Globus pallidus (tissue), 1 donor: ENCODE results near the gene TRPM3.

Experiments used
- DNase-seq: peaks from one replicate; pipeline ENCODE4 v3.0.0-alpha.2; 2015; ENCODE audit warnings: low spot score

TRPM3 gene

DNA sequence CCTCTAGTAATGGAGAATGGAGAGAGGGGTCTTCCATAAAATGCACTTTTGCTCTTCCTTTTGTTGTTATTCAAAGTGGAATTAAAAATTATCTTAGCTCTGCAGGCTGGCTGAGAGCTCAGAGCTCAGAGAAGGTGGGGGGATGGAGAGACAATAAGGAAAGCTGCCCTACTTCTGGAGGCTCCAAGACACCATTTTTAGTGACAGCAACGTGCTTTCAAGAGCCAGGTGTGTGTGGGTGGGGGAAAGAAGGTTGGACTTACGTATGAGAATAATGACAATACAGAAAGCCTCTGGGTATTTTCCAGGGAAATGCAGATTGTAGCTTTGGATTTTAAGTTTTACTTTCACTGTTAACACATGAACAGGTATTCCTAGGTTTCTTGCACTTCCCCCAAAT lies 173.9 kb downstream of the TRPM3 start:
- no peak for DNase-seq

DNA sequence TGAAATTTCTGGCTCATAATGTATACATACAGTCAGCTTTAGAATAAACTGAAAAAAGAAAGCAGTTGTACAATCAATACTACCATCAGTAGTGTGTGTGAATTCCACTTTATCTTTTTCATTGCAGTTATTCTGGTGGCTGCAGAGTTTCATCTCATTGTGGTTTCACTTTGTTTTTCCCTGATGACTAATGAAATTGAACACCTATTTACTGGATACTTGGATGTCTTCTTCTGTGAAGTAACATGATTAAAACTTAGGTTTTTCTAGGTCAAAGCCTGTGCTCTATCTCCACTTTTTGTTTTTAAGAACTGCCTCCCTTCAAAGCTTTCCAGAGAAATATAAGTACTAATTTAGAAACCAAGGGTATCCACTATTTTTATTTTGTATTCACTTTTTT lies 174.3 kb downstream of the TRPM3 start:
- DNase-seq, result no peak

DNA sequence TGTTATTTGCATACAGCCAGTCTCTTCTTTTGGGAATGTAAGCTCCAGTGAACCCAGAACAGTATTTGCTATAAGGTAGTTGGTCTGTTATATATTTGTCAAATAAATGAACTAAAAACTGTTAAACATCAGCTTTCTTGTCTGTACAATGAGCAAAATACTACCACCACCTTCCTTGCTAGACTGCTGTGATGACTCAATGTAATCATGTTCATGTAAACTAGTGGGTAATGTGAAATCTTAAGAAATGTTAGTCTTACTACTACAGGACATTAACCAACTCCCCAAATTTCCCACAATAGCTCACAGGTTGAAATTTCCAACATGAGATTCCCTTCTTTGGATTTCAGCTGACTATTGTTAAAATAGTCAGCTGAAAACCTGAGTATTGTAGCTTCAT lies 176.1 kb downstream of the TRPM3 start:
- no peak for DNase-seq

DNA sequence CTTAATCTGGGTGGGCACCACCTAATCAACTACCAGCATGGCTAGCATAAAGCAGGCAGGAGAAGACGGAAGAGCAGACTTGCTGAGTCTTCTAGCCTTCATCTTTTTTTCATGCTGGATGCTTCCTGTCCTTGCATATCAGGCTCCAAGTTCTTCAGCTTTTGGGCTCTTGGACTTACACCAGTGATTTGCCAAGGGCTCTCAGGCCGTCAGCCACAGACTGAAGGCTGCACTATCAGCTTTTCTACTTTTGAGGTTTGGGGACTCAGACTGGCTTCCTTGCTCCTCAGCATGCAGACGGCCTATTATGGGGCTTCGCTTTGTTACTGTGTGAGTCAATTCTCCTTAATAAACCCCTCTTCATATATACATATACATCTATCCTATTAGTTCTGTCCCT lies 180.2 kb downstream of the TRPM3 start:
- no peak for DNase-seq

DNA sequence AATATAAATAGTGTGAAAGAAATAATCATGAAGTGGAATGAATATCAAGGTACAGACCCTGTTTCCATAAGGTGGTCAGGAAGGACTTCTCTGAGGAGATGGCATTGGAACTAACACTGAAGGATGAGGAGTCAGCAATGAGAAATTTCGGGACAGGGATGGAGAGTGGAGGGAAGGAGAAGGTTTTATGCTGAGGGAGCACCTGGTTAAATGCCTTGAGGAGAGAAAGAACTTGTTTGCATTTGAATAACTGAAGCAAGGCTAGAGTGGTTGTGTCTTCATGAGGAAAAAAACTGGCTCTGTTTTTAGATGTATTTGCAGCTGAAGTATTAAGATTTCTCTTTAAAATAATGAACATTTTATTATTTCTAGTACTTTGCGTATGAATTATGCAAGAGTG lies 180.8 kb downstream of the TRPM3 start:
- DNase-seq, result no peak

DNA sequence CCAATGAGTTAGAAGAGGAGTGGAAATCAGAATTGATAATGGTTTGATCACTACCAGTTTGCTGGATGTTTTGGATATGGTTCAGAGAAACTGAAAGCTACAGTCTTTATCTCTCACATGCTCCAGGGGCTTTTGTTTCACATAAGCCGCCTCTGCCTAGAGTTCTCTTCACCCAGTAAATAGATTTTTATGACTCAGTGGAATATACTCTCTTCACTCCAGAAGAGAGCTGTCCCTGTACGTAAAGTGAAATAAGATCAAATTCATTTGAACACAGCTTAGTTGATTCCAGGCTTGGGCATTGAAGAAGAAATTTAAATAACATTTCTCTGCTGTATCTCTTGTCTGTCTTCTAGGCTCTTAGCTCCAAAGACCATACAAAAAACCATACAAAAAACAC lies 184.9 kb downstream of the TRPM3 start:
- DNase-seq, result no peak

DNA sequence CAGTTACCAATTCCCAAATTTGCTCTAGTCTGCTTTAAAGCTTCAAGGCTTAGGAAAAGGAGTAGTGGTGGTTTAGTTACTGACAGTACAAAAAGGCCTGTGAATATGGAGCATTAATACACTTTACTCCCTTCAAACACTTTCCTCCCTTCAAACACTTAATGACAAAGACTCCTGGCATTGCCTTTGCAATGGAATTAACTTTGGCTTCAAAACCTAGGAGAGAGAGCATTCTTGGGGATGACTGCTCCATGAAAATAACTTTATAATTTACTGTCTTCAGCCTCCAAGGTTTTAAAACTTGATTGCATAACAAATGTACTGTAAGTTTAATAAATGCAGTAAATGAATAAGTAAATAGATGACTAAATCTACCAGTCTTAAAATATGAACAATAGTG lies 185.6 kb downstream of the TRPM3 start:
- no peak for DNase-seq

DNA sequence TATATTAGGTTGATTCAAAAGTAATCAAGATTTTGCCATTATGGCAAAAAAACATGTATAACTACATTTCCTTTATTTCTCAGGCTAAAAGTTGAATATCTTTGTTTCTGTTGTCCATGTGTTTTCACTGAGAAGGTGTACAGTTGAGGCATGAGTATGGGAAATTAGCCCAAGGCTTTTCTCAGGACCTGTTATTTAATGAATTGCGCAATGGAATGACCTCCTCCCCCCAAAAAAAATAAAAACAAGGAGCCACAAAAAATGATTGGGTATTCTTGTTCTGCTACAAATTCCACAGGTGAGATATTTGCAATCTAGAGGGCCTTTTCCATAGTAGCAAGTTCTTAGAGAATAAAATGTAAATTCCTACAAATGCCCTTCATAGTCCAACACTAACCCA lies 186.8 kb downstream of the TRPM3 start:
- no peak for DNase-seq

DNA sequence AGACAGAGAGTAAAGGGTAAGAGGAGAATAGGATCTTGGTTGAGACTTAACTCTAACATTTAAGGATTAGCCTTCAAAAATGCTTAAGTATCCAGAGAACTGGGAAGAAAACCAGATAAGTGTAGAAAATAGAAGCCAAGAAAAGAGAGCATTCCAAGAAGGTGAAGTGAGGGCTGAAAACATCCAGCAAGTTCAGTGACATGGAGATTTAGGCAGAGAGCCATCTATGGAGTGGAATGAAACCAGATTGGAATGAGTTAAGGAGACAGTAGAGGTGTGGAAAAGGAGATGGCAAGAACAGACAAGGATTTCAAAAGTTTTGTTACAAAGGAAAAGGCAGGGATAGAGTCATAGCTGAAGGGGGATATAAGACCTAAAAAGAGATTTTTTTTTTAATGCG lies 188.1 kb downstream of the TRPM3 start:
- no peak for DNase-seq

DNA sequence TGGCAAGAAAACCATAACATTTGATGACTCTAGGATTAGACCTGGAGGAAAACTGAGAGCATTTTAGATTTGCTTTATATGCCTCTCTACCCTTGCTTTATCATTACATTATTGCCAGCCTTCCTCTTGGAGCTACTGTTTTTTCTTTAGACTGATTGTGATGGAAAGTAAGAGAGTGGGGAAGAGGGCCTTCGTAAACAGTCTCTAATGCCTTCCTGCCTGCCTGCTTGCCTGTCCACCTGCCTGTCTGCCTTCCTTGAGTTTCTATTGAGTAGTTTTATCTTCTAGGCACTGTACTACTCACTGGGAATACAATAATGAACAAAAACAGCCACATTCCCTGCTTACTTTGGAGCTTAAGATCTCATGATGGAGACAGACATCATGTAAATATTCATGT lies 189.3 kb downstream of the TRPM3 start:
- DNase-seq, result no peak

DNA sequence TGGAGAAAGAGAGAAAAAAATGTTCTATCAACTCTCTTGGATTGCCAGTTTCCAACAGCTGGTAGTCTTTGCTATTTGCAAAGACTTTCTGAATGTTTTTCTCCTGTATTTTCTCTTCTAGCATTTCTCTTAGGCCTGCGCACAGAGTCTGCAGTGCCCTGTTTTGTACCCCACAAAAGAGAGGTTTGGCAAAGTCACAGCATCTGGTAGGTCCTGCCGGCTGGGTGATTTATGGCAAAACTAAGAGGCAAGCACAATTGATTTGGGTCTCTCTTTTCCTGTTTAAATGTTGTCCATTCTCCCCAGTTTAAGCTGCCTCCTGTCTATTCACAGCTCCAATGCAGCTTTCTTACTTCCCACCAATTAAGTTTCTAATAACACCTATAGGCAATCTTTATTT lies 193.9 kb downstream of the TRPM3 start:
- DNase-seq, result no peak

DNA sequence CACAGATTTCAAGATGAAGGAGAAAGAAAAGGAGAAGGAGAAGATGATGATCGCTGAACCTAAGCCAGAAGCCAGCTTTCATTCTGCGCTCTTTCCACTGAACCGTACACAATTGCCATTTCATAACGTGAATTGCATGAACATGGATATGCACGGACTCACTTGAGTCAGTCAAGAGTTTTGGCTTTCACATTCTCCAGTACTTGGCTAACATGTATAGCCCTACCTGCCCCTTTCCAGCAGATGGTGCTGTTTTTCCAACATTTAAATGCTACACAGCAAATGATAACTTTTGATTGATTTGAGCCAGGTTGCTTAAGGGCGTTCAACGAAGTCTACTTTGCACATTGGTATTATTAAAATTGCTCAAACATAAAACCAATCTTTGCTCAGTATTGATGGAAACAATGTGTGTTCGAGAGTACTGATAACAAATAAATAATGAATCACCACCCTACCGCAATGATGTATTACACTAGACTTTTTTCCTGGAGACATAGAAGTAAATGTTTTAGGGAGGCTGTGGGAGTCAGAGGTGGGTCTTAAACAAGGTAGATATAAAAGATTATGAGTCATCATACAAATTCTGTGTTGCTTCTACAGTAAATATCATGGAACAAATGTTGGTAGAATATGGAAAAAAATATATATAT lies 196.4 kb downstream of the TRPM3 start:
- peak; percentile 45 for DNase-seq

DNA sequence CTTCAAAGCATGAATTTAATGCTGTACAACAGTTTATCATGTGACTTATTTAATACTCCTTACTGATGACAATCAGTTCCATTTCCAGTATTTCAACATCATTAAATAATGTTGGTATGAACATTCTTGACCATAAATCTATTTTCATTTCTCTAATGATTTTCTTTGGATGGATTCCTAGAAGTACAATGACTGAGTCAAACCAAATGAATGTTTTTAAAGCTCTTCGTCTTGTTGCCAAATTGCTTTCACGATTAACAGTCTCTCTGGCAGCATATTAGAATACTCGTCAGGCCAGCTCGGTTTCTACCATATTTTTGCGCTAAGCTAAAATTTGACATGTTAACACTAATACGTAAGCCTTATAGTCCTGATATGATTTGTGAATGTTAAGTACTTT lies 197.0 kb downstream of the TRPM3 start:
- no peak for DNase-seq

DNA sequence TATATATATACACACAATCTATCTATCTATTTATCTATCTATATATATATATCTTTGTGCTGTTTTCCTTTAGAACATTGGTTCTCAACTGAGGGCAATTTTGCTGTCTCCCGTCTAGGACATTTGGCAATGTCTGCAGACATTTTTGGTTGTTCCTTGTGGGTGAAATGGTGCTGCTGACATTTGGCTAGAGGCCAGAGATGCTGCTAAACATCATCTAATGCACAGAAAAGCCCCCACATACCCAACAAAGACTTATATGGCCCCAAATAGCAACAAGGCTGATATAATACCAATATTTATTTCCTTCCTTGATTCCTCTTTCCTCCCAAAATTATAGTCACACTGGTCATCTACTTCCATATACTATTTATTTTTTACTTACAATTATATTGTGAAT lies 197.5 kb downstream of the TRPM3 start:
- no peak for DNase-seq

DNA sequence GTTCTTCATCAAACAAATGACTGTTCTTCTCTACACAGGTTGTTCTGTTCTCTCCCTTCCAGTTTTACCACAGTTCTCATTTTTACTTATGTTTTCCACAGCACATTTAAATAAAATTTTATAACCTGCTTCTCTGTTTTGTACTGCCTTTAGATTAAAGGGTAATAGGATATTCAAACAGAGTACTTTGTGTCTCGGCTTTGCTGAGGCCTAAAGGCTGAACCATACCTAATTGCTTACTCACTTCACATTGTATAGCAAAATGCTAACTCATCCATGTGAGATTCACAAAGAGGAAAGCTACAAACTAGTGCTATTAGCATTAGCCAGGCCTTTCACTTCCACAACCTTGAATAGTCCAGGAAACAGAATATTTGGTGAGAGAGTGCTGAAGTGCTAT lies 200.3 kb downstream of the TRPM3 start:
- DNase-seq, result no peak

DNA sequence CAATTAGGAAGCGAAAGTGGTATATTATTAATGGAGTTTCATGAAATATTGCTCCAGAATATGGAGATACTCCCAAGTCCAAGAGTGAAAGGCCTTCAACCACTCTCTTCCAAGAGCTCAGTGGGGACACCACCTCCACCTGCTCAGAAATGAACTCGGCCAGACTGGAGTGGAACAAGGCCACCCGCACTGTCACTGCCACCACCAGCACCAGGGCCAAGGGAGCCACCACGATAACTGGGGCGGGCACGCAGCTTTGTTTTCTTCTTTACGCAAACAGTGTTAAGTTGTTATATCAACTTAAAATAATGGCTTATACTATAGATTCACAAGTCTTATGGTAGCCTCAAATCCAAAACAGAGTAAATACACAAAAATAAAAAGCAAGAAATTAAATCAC lies 204.1 kb downstream of the TRPM3 start:
- no peak for DNase-seq

DNA sequence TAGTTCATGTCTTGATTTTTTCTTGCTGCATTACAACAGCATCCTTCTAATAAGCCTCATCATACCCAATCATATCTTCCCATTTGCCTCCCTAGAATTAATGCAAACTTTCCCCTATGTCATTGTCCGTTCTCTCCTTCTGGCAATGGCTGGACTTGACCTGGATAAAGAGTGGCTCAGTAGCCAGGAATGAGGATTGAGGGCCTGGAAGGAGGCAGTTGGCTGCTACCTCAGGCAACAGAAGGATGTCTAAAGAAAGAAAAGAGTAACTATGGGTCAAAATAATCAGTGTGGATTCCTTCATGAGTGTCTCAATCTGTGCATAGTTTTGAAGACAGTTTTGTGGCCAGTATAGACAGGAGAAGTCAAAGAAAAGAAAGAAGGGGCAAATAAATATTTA lies 209.6 kb downstream of the TRPM3 start:
- no peak for DNase-seq

DNA sequence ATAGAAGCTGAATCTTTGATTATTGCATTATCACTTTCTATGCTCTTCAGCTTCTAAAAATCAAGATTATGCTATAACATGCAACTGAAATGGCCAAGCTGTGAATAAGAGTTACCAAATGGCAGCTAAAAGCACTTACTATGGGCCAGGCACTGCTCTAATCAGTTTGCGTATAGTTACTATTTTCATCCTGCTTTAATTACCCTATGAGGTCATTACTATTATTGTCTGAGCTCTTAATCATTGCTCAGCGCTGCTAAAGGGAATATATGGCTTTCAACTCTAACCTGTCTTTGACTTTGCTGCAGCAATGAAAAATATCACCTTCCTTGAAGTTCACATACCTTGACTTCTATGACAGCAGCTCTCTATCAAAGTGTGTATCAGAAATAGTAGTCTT lies 210.8 kb downstream of the TRPM3 start:
- DNase-seq, result no peak

DNA sequence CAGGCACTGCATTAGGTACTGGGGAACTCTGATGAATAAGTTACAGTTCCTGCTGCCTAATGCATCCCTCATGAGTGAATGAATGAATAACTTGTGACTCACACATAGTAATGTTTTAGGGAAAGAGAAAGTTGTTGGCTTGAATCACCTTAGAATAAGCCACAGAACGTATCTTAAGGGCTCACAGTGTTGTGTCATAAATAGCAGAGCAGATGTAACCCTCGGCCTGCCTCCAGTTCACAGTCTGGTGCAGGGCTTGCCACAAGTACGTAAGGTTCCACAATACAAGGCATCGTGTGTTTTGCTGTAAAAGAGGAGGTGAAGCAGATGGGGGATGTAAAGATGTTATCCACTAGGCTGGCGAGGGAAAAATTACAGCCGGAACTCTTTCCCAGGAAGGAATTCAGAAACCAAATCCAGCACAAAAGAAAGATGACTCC lies 218.7 kb downstream of the TRPM3 start:
- no peak for DNase-seq

DNA sequence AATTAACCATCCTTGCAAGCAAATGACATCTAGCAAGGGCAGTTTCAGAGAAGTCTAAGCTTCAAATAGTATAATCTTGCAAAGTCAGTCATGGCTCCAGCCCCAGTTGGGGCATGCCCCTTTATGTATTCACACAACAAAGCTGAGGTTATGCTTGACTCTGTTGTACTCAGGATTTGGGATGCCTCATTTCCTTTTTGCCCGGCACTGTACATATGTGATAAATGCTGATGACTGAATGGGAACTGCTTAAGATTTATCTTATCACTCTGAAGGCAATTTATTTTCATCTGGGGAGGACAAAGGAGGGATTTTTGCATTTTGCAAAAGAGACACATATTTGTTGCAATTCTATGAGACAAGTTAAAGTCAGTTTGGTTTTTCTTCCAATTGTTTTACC lies 219.2 kb downstream of the TRPM3 start:
- DNase-seq, result no peak

DNA sequence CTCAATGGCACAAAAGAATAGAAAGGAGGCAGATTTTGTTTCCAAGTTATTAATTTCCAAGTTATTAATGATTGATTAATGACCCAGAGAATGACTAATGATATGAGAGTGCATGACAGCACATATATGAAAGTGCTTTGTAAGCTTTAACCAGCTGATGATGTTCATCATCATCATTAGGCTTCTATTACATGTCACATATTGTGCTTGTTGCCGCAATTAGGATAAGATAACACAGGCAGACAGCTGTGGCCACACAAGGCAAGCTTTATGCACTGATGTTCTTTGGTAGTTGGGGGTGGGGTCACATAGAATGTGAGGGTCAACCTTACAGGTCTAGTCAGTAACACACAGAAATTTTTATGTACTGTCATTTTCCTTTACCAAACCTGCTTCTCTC lies 219.7 kb downstream of the TRPM3 start:
- DNase-seq, result no peak

DNA sequence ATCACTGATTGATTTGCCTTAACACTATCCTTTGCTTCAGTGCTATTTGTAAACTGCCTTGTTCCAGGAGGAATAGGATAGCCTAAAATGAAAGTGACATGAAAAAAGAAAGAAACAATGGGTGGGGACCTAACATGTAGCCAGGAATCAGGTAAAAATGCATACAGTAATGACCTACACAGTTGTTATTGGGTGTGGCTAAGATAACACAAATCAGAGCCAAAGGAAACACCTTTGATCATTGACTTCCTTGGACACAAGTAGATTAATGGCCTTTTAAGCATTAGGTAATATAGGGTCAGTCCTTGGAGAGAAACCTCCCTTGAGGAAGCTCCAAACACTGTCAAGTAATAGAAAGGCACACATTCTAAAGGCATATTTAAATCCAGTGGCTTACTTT lies 220.4 kb downstream of the TRPM3 start:
- DNase-seq, result no peak

DNA sequence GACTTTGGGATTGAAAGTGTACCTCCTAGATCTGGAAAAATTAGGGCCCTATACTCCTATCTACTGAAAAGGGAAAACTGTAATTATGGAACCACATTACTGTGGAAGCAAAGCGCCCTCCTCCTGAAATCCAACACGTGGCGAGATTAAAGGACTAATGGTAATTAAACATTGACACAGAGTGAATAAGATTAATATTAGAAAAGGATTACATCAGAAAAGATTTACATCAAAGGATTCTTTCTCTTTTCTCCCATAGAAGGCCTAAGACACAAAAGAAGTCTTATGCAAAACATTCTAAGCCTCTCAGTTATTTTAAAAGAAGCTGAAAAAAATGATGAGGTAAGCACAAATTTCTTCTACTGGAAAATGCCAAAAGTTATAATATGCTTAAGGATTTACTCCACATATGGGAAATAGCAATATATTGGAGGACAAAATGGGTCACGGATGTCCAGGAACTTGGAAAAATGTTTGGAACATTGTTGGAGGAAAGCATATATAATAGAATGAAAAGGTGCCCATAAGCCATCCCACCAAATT lies 227.8 kb downstream of the TRPM3 start:
- DNase-seq, result no peak

DNA sequence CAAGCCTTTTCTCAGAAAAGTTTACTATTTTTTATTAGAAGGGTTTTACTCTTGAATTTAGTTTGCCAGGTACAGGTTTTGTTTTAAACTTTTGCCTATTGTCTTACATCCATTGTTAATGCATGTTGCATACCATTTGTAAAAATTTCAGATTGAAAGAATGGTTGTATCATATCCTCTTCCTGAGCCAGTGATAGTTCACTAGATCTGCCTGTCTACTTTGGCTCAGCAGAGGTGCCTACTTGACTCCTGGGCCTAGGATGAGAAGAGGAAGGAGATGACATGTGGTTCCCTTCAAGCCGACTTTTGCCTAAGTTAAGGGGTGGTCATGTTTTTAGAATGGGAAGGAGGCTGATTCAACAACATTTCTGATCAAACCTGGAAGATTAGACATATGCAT lies 232.9 kb downstream of the TRPM3 start:
- DNase-seq, result no peak

DNA sequence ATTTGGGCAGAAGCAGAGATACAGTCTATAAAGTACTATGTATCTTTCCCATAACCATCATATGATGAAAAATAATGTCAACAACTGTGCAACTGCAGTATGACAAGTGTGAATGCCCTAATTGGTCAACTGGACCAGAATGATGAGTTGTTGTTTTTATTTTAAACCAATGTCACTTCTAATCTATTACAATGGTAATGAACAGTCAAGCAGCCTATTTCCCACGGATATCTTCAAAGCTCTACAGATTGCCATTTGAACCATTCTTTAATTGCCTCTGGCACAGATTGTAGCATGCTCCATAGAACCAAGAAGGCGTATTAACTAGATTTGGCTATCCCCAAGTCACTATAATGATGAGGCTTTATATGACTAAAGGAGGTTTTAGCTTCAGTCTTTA lies 233.6 kb downstream of the TRPM3 start:
- DNase-seq, result no peak
